Fibroblast of skin of abdomen (primary cell): ENCODE results near the gene CHST2. TPM values are rescaled to one million over a fixed set of nuclear protein-coding genes. Genes with fewer than 3 reads are reported as not detected.
"Not testable (repeated sequence)": the region's sequence is repeated elsewhere in the genome, so short reads cannot be mapped to it uniquely, and the experiment has no call there.

Experiments
- DNase-seq: peaks from one replicate; pipeline ENCODE4 v3.0.0-alpha.2; 2013
- polyA plus RNA-seq, 2 experiments: library from polyadenylated mRNA; unstranded; fragments of 120-200 nt; gene quantifications; one replicate each; pipeline ENCODE4 v1.2.1, GENCODE V29; 2013; ENCODE audit not compliant: insufficient read length in 2 of 2

Gene CHST2
- polyA plus RNA-seq (2013, experiment 1 of 2; ENCODE audit: insufficient read length), result 3.6 TPM
- polyA plus RNA-seq (2013, experiment 2 of 2; ENCODE audit: insufficient read length), result 3.8 TPM

GRCh38 chr3:143119009-143119914 is at the start of gene CHST2:
Gene CHST2, plus strand, starts transcription at chr3:143119771. Its CDS starts 1,046 bp downstream, at chr3:143120817.
- DNase-seq, result peak; percentile 82

GRCh38 chr3:143070977-143071551 is 48.5 kb upstream of the CHST2 start:
- DNase-seq, result peak; percentile 73

GRCh38 chr3:143071776-143072175 is 47.8 kb upstream of the CHST2 start:
- no peak for DNase-seq

GRCh38 chr3:143072298-143073020 is 47.1 kb upstream of the CHST2 start:
- DNase-seq, result not testable (repeated sequence)

- DNase-seq, result not testable (repeated sequence)
These were observed 46.0 kb upstream of the CHST2 start for GRCh38 chr3:143073541-143073940.

- not testable (repeated sequence) for DNase-seq
These were observed 45.6 kb upstream of the CHST2 start for GRCh38 chr3:143073983-143074382.

GRCh38 chr3:143078883-143079282 is 40.7 kb upstream of the CHST2 start:
- peak; percentile 29 for DNase-seq

- no peak for DNase-seq
These were observed 39.4 kb upstream of the CHST2 start for GRCh38 chr3:143080196-143080595.

- no peak for DNase-seq
These were observed 38.2 kb upstream of the CHST2 start for GRCh38 chr3:143081365-143081764.

- DNase-seq, result no peak
These were observed 37.5 kb upstream of the CHST2 start for GRCh38 chr3:143081844-143082778.

GRCh38 chr3:143083781-143084180 is 35.8 kb upstream of the CHST2 start:
- DNase-seq, result no peak

GRCh38 chr3:143084856-143085731 is 34.5 kb upstream of the CHST2 start:
- peak; percentile 27 for DNase-seq

GRCh38 chr3:143088835-143089234 is 30.7 kb upstream of the CHST2 start:
- DNase-seq, result no peak

- DNase-seq, result no peak
These were observed 29.6 kb upstream of the CHST2 start for GRCh38 chr3:143089965-143090364.

GRCh38 chr3:143090486-143090885 is 29.1 kb upstream of the CHST2 start:
- no peak for DNase-seq

- no peak for DNase-seq
These were observed 28.4 kb upstream of the CHST2 start for GRCh38 chr3:143090976-143091837.

GRCh38 chr3:143092191-143092590 is 27.4 kb upstream of the CHST2 start:
- no peak for DNase-seq

- DNase-seq, result no peak
These were observed 23.8 kb upstream of the CHST2 start for GRCh38 chr3:143095813-143096212.

GRCh38 chr3:143098032-143098764 is 21.4 kb upstream of the CHST2 start:
- DNase-seq, result no peak
